Fibroblast of lung (primary cell): ENCODE data around the gene UMOD.

Experiments
- EZH2 ChIP-seq: IDR thresholded peaks from 2 replicates; pipeline ENCODE4 v1.5.1; 2012; ENCODE audit warnings: low read length, control low read depth, mild to moderate bottlenecking; ENCODE audit errors: missing control alignments
- TF ChIP-seq, protein P1 (sequence below), 2 donors: IDR thresholded peaks in 1 of 2; conservative IDR thresholded peaks in 1 of 2; 1 replicate in 1 of 2; 2 replicates in 1 of 2; pipeline ENCODE4 v1.5.1; 2011 to 2012; ENCODE audit warnings: low read length in 2 of 2, control low read depth in 1 of 2, inconsistent platforms in 1 of 2, low read depth in 1 of 2, mild to moderate bottlenecking in 1 of 2

DNA sequence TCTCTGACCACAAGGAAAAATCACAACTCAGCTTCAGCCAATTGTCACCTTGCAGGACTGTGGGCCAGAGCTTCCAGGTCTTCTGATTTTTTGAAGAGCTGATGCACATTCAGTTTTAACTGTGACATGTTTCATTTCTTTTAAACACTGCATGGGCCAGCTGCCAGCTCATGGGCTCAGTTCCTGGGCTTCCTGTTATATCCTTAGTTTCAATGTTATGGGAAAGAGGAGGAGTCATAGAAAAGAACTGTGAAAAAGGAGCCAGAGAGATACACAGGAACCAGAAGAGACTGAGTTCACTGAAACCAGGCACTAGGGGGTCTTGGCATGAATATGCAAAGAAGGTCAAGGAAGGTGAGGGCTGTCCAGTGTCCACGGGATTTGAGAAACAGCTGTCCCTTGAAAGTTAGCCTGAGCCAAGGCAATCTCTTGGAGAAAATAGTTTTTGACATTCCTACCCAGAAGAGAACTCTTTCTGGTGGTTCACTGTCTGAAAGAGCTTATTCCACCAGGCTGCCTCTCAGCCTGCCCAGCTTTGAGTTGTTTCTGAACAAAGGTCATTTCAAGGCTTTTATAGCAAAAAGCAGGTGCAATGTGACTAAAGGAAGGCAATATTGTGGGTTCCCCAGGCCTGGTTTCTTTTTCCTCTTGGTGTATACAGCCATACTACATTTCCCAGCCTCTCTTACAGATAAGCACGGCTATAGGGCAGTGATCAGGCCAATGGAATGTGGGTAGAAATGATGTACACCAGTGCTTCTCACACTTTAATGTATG is 41.5 kb upstream of the UMOD start:
- TF ChIP-seq, protein P1, sequence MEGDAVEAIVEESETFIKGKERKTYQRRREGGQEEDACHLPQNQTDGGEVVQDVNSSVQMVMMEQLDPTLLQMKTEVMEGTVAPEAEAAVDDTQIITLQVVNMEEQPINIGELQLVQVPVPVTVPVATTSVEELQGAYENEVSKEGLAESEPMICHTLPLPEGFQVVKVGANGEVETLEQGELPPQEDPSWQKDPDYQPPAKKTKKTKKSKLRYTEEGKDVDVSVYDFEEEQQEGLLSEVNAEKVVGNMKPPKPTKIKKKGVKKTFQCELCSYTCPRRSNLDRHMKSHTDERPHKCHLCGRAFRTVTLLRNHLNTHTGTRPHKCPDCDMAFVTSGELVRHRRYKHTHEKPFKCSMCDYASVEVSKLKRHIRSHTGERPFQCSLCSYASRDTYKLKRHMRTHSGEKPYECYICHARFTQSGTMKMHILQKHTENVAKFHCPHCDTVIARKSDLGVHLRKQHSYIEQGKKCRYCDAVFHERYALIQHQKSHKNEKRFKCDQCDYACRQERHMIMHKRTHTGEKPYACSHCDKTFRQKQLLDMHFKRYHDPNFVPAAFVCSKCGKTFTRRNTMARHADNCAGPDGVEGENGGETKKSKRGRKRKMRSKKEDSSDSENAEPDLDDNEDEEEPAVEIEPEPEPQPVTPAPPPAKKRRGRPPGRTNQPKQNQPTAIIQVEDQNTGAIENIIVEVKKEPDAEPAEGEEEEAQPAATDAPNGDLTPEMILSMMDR (conservative IDR thresholded peaks at IDR 0.05 in 1 of 2, IDR thresholded peaks at IDR 0.05 in 1 of 2; ENCODE audit: low read depth in 1 of 2, low read length in 2 of 2), result no peak
- TF ChIP-seq EZH2, result no peak
